RKO (cell line): ENCODE results near the gene PHF14.

Source experiments
- DNase-seq: peaks from one replicate; pipeline ENCODE4 v3.0.0-alpha.2; 2016; ENCODE audit warnings: low spot score

Gene PHF14

DNA sequence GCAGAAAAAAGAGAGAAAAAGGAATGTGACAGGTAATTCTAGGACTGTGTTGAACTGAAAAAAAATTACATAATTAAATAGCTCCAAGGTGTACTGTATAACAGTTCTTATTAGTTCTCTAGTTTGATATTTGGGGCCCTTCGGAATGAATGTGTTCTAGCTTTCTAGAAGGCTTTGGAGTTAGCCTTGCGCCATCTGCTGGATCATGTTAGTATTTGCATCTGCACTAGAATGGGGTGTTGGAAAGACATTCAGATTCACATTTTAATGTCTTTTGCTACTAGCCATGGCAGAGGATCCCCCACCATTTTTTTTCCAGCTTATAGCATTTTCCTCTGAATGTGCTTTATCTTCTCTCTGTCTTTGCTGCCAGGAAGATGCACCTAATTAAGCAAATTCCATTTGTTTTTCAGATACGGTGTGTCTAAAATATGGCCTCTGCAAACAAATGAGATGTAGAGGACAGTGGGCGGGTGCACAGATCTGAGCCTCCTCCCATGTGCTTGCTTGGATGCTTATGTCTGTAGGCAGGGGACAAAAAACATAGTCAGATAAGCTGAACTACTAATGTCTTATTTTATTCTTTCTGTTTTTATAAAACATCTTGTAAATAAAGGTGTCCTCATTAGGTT, 238.5 kb downstream of the PHF14 start:
- peak; percentile 74 for DNase-seq

DNA sequence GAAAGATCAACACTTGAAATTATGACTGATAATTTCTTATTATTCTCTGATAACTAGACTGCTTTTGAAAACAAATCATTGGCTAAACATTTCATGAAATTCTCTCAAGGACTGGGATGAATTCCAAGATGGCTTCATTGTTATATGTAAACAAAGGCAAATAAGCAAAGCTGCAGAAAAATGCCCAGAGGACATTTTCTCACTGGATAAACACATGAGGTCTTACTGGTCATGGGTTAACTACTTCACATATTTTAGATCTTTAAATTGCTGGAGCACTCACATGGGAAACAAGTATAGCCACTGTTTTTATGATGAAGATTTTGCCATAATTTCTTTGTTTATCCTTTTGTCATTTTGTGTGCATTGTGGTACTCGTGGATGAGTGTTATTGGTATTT, 239.1 kb downstream of the PHF14 start:
- no peak for DNase-seq

DNA sequence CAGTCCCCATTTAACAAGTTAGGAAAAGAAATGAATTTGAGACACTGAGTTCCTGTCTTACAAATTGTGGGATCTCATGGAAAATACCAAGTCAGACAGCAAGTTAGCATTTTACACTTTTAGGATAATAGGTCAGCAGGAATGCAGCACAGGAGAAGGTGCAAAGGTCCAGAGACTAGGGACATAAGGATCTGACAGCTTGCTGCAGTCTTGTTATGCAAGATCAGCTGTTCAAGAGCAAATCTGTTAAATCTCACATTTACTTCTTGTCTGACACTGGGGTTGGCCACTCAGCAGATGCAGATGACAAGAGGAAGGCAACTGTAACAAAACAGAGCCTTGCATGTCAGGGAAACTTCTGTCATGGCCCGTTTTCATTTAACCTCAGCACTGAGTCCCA, 239.6 kb downstream of the PHF14 start:
- no peak for DNase-seq

- DNase-seq, result no peak
Observed at GRCh38 chr7:11216276-11216675, 242.6 kb downstream of the PHF14 start.

DNA sequence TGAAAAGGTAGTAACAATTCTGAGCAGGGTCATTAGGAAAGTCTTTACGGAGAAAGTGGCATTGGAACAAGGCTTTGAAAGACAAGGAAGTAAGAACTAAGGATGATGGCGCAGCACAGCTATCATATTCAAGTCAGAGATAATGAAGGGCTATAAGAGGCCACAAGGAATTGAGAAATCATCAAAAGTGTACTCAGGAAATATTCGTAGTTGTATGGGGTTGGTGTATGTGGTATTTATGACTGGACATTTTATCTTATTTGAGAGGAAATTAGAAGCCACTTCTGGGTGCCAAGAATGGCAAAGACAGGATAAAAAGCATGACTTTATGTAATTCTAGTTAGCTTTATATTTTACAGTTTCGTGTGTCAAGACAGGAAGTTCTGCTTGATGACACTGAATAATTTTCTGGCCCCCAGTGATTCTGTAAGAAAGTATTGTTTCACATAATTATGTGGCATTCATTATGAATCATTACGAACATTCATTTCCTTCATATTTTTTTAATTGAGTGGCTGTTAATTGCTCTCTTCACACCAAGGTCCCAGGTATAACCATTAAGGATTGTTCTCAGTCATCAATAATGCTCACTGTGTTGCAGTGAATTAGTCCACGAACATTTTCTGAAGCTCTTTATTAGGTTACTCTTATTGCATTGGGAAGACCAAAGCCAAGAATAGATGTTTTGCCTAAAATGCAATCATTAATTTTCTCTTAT, 244.3 kb downstream of the PHF14 start:
- no peak for DNase-seq
